GM19238 (cell line): ENCODE data around the gene RENBP.

ENCODE experiments used
- DNase-seq: peaks from one replicate; pipeline ENCODE4 v3.0.0; 2011; ENCODE audit warnings: low spot score; ENCODE audit not compliant: insufficient read length

The RENBP gene

DNA sequence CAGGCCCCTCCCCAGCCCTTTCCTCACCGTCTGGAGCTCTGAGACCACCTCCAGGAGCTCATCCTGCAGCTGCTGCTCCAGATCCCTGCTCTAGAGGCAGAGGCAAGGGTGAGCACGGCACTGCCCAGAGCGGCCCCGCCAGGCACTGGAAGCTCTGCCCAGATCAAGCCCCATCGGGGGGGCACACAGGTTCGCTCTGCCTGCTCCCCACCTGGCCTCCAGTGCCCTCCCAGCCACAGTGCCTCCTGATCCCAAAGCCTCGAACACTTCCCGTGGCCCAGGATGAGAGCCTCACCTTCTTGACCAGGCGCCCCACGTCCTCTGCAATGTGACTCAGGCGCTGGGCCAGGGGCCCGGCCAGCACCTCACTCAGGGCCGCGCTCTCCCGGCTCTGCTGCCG, 23.4 kb downstream of the RENBP start:
- no peak for DNase-seq

DNA sequence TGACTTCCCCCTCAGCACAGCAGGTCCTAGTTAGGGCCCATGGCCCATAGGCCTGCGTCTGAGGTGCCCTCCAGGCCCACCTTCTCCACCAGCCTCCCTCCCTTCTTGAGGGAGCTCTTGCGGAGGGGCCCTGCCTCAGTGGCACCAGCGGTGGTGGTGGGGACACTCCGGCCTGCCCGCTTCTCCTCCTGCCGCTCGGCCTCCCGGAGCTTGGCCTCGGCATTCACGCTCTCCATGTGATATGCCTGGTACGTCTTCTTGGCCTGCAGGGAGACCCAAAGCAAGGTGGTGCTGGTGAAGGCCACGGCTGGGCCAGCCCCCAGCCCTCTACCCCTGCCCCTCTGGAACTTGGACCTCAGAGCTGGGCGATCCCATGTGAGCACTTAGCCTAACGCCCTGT, 23.9 kb downstream of the RENBP start:
- no peak for DNase-seq

- no peak for DNase-seq
Measured at GRCh38 chrX:153919281-153919680, 25.2 kb downstream of the RENBP start.

GRCh38 chrX:153917869-153918268, 26.6 kb downstream of the RENBP start:
- DNase-seq = no peak

GRCh38 chrX:153913701-153914100, 30.7 kb downstream of the RENBP start:
- DNase-seq = no peak

- no peak for DNase-seq
Measured at GRCh38 chrX:153913211-153913610, 31.2 kb downstream of the RENBP start.

GRCh38 chrX:153911798-153912197, 32.6 kb downstream of the RENBP start:
- DNase-seq = no peak

GRCh38 chrX:153910446-153910845, 34.0 kb downstream of the RENBP start:
- DNase-seq = no peak

DNA sequence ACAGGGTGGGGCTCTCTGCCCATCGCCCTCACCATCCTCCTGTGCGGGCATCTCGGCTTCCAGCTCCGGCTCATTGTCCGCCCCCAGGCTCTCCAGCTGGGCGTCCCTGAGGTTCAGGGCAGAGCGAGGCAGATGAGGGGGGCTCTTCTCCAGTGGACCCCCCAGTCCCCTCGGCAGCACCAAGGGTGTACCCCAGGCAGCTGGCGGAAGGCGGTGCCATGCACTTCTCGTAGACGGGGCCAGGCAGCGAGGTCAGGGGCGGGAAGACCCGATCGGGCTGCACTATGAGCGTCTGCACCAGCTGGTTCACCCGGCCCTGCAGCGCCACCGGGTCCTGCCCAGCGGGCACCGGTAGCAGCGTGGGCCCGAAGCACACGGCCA, 34.5 kb downstream of the RENBP start:
- DNase-seq = no peak

- DNase-seq = peak; percentile 41
Measured at GRCh38 chrX:153909024-153909979, 35.1 kb downstream of the RENBP start.

DNA sequence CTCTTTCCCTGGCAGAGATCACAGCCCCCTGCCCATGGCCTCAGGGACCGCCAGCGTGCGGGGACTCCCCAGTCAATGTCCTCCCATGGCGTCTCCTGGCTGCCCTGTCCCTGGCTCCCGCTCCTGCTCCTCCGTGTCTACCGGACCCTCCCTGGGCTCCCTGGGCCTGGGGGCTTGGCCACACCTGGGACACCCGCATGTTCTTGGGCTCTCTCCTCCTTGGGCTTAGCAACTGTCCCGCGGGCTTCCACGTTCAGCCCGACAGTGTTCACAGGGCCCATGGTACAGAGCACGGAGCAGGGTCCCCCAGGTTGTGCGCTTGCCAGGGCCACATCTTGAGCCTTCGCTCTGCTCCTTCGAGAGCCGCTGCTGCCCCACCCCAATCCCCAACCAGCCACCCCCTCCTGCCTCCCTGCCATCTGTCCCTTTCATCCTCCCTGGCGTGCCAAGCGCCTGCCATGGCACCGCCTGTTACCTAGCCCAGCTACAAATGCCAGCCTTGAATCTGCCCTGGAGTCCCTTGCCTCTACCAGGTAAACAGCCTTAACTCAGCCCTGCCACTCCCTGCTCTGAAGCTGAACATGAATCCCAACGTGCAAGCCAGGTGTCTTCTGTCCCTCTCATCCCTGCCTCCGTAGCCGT, 36.1 kb downstream of the RENBP start:
- DNase-seq = no peak

- no peak for DNase-seq
Measured at GRCh38 chrX:153907456-153907855, 37.0 kb downstream of the RENBP start.

GRCh38 chrX:153906126-153906917, 38.1 kb downstream of the RENBP start:
- no peak for DNase-seq

GRCh38 chrX:153905481-153906095, 38.9 kb downstream of the RENBP start:
- DNase-seq = no peak

- DNase-seq = no peak
Measured at GRCh38 chrX:153903991-153904957, 40.2 kb downstream of the RENBP start, which contains the start of gene AVPR2. Gene AVPR2, plus strand, starts transcription at chrX:153904673. Its CDS starts 473 bp downstream, at chrX:153905146.

GRCh38 chrX:153903238-153903980, 41.0 kb downstream of the RENBP start:
- DNase-seq = no peak

DNA sequence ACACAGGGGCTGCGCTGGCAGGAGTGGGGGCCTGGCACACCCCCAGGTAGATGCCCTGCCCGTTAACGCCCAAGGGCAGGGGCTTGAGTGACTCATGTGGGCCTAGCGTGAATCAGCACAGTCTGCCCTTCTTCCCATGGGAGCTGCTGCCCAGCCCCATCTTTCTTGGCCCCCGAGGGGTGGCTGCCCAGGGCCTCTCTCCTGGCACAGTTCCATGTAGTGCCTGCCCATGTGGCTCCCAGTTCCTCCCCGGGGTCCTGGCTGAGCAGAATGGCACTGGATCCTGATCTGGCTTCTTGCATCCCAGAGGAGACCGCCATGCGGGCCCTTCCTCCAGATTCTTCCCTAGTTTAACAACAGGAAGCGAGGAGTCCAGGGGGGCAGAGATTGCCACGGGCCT, 42.1 kb downstream of the RENBP start:
- DNase-seq = no peak

- DNase-seq = no peak
Measured at GRCh38 chrX:153901753-153902140, 42.7 kb downstream of the RENBP start.
